NOMO-1 treated with DMSO at 0.1 percent for 48 hours (cell line): ENCODE results near the gene GP1BA.

Source experiments
- DNase-seq: peaks from one replicate; lab custom pipeline; 2025; ENCODE audit not compliant: unreplicated experiment; lab: John Stamatoyannopoulos, UW

The GP1BA gene

DNA sequence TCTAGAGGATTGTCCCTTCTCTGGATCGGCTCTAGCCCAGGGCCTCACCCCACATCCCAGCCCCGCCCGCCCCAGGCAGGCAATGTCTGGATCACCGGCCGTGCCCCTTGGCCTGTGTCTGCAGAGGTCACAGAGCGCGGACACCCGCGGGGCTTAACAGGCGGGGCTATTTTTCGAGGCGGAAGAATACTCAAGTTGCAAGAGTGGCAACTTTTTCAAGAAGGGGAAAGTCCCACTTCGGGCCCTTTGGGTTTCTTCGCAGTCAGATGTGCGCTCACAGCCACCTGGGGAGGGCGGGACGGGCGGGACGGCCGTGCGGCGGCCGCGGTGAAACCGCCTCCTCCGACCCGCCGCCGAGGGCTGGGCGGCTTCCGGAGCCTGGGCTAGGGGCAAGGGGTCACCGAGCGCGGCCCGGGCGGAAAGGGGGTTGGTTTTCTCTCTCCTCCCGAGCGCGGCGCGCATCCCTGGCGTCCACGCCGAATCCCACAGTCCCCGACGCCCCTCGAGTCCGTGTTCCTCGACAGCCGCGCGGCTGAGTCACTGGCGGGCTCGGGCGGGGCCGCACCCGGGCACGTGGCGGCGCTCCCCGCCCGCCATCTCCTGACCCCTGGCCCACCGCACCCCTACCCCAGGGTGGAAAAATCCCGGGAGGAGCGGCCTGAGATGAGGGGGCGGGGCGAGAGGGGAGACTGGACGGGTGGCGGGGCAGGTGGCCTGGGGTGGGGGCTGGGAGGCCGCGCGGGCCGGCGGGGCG is 17.4 kb downstream of the GP1BA start:
- DNase-seq = peak; percentile 62

DNA sequence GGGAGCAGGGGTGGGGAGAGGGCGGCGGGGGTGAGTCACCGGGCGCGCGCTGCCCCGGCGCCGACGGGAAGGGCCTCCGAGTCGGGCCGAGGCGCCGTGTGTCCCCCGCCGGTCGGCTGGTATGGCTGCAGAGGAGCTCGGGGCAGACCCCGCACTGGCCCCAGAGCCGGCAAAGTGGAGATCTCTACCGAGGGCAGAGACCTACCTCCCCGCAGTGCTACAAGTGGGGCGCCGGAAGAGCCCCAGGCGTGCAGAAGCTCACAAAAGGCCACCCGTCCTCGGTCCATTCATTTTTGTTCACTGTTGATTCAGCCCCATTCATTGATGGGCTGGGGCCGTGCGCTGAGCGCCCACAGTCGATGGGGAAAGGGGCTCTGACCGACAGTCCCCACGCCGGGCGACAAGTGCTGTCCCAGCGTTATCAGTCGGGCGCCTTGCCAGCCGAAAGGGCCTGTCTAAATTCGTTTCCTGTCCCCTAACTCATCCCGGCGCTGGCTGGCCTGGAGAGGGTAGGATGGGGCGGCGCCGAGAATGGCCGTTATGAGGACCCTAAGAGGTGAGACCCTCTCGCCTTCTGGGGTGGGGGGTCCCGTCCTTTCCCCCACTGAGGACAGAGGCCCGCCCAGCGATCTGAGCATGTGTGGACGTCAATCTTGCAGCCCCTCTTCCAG is 18.1 kb downstream of the GP1BA start:
- DNase-seq = no peak

DNA sequence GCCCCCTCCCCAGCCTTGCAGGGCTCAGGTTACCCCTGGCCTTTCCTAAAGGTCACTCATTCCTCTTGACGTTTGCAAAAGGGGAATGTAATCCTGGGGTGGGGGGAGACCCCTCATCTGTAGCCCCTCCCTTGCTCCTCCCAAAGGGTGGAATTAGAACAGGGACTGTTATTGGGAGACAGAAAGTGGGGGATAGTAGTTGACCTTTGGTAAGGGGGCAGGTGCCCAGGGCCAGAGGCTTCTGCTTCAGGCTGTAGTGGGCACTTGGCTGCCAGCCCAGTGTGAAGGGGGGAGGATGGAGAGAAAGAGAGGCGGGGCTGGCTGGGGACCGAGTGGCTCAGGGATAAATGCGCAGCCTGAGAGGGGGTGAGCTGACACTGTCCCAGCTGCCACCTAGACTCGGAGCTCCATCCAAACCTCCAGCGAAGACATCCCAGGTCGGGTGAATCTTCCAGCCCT is 18.7 kb downstream of the GP1BA start, which contains the start of gene ENO3:
Gene ENO3, plus strand, starts transcription at position 374 of the 459 bp plus-strand sequence. CDS start 711 bp downstream, outside the sequence.
- DNase-seq = no peak

DNA sequence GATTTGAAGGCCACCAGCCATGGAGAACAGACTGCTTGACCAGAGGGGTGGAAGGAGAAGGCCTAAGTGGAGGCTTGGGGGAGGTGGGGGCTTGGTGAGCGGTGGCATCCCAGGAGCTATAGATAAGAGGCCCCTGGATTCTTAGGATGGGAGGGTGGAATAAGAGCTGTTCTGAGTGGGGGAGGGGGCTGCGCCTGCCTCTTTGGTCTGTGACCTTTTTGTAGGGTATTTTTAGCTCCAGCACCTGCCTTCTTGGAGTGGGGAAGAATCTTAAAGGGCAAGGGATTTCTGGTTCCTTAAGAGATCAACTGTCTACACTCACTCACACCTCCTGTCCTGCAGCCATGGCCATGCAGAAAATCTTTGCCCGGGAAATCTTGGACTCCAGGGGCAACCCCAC is 19.4 kb downstream of the GP1BA start:
- DNase-seq = no peak

DNA sequence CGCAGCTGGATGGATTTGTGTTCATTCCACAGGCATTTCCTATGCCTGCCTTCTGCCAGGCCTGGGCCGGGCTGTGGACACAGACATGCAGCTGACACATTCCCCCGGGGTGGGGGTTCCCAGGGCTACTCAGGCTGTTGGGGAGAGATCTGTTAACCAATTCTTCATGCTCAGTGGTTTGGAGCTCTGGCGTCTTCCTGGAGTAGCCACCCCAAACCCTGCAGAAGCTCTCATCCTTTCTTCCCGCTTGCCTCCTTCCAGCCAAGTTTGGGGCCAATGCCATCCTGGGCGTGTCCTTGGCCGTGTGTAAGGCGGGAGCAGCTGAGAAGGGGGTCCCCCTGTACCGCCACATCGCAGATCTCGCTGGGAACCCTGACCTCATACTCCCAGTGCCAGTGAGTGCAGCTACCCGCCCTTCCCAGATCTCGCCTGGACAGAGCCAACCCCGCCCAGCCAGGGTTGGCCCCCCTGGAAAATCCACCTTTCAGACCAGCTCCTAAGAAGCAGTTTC is 21.4 kb downstream of the GP1BA start:
- no peak for DNase-seq

DNA sequence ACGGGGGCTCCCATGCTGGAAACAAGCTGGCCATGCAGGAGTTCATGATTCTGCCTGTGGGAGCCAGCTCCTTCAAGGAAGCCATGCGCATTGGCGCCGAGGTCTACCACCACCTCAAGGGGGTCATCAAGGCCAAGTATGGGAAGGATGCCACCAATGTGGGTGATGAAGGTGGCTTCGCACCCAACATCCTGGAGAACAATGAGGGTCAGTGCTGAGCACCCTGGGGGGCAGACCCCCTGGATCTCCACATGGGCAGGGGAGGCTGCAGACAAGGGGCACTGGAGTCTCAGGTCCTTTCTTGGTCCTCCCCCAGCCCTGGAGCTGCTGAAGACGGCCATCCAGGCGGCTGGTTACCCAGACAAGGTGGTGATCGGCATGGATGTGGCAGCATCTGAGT is 23.0 kb downstream of the GP1BA start:
- DNase-seq = no peak

DNA sequence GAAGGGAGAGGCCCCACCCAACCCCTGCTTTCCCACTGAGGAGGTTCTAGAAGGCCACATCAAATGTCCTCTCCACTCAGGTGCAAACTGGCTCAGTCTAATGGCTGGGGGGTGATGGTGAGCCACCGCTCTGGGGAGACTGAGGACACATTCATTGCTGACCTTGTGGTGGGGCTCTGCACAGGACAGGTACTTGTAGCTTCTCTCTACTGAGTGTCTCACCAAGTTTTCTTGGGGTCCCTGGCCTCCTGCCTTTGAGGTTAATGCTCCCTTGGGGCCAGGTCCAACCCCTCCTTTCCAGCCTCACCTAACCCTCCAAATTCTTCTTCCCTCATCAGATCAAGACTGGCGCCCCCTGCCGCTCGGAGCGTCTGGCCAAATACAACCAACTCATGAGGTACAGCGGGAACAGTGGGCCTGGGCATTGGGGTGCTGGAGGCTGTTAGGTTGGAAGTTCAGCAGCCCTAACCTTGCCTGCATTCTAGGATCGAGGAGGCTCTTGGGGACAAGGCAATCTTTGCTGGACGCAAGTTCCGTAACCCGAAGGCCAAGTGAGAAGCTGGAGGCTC is 24.5 kb downstream of the GP1BA start:
- DNase-seq = no peak

DNA sequence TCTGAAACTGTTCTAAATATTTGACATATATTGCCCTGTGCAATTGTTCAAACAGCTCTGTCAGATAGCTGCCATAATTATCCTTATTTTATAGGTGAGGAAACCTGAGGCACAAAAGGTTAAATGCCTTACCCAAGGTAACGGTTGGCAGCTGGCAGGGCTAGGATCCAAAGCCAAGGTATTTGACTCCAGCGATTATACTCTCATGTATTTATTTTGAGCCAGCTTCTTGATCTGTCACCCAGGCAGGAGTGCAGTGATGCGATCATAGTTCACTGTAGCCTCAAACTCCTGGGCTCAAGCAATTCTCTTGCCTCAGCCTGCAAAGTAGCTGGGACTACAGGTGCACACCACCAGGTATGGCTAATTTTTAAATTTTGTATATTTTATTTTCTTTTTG is 26.0 kb downstream of the GP1BA start:
- DNase-seq = no peak

DNA sequence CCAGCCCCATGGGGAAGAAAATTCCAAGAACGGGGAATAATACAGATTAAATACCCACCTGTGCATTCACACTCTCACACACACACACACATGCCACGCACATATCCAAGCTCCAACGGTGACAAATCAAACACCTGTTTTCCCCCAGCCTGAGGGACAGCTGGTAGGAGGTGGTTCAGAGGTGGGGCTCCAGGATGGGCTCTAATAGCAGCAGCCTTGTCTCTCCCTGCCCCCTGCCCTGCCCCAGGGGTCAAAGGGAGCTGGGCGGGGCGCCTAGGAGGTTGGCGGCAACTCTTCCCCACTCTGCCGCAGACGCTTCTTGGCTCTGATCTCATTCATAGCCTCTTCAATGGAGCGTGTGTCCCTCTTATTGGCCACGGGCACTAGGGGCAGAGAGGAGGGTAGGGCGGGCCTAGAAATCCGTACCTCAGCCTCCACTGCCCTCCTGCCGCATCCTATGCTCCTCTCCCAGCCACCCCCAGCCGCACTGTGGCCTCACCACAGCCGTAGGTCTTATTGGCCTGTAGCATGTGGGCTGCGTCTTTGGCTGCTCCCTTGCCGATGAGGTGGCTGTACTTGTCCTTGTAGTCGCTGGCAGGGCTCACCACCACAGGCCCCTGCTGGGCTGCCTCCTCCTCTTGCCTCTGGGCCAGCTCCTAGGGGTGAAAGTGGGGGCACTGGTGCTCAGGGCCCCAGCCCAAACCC is 27.3 kb downstream of the GP1BA start:
- DNase-seq = no peak

DNA sequence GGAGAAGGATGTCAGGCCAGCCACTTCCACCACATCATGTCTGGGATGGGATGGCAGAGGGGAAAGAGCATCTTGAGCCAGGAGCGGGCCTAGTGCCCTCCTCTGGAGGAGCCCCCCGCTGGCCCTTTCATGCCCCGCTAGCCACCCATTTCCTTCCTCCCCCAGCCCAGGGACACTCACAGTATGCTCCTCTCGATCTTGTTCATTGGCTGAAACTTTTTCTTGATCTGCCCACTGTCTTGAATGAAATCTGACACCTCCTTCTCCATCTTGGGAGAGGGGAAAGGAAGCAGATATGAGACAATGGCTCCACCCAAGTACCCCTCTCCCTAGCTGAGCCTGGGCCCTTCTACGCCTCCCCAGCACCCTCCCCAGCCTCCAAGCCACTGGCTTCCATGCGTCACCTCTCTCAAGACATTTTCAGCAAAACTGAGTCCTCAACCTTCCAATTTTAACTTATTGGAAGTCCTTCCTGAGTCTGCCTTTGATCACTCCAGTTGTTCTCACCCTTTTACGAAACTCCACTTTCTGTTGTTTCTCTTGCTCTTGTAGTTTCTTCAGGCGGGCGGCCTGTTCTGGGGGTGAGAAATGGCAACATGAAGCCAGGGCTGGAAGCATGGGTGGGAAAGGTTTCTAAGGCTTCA is 28.3 kb downstream of the GP1BA start:
- DNase-seq = no peak

DNA sequence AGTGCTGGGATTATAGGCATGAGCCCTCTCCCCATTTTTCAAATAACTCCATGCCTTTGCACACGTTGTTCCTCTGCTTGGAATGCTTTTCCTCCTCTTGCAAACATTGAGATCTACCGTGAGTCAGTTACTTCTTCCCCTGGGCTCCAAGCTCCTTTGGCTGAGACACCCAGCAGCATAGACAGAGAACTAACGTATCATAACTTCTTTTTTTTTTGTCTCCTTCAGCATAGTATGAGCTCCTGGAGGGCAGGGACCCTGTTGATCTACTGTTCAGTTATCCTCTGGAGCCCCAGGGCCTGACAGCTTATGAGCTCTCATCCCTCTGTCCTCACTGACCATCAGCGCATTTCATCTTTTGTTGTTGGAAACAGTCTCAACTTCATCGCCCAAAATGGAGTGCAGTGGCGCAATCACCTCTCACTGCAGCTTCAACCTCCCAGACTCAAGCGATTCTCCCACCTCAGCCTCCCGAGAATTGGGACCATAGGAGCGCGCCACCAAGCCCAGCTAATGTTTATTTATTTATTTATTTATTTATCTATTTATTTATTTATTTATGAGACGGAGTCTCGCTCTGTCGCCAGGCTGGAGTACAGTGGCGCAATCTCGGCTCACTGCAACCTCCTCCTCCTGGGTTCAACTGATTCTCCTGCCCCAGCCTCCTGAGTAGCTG is 33.4 kb downstream of the GP1BA start:
- no peak for DNase-seq

DNA sequence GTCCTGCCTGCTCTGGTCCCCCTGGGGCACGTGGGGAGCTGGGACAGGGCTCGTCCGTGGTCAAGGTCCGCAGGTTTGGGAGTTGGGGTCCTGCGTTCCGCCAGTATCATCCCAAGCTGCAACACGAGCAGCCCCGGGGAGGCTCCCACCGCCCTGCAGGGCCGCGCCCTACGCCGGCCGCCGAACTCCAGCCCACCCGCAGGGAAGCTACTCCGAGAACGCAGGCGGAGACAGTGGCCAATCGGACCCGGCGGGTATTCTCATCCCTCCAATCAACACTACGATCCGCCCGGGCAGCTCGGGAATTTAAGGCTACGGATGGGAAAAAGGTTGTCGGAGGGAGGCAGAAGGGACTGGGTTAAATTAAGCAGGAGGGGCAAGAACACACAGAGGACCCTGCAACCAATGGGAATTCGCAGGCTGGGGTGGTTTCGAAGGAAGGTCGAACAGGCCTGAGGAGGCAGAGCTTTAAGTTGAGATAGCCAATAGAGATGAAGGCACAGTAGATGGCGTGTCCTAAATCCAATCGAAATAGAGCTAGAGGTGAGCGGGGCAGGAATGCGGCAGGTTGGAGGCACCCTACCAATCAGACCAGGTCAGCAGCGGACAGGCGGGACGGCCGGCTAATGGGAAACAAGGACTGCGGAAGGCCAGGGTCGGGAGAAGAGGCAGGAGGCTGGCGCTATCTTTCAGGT is 34.9 kb downstream of the GP1BA start:
- peak; percentile 100 for DNase-seq

DNA sequence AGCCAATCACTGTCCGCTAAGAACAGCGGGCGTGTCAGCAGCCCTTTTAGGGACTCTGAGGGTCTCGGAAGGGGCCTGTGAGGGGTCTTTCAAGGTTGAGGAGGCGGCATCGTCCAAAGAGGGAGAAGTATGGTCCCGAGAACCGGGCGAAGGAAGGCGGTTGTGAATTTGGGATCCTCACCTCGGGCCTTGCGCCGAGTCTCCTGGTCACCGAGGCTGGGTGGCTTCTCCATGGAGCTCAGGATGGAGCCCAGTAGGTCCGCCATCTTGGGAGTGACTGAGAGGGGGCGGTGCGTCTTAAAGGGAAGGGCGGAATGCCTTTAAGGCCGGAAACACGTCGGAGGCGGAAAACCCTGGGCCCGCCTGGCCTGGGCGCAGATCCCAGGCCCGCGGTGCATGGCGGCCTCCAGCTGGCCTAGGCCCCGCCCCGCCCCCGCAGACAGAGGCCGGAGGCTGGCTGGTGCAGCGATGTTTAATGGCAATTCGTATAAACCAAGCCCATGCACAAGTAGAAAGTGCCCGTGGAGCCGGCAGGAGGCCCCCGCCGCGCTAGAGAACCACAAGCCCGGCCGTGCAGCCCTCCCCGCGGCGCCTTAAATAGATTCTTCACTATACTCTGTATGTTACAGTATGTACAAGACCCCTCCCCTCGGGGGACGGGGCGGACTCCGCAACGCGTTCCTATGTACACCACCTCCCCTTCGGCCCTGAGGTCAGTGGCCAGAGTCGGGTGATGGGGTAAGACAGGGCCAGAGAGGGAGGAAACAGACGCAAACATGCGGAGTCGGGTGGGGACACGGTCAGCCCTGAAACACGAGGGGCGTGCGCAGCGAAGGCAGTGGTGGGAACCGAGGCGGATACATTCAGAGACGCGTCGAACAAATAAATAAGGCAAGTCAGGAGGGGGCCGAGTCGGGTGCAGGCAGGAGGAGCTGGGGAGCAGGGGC is 35.7 kb downstream of the GP1BA start, which contains the start of gene SPAG7:
Gene SPAG7, minus strand, starts transcription at position 279 of the 947 bp plus-strand sequence. Its CDS starts 13 bp downstream, at position 266.
- peak; percentile 97 for DNase-seq

DNA sequence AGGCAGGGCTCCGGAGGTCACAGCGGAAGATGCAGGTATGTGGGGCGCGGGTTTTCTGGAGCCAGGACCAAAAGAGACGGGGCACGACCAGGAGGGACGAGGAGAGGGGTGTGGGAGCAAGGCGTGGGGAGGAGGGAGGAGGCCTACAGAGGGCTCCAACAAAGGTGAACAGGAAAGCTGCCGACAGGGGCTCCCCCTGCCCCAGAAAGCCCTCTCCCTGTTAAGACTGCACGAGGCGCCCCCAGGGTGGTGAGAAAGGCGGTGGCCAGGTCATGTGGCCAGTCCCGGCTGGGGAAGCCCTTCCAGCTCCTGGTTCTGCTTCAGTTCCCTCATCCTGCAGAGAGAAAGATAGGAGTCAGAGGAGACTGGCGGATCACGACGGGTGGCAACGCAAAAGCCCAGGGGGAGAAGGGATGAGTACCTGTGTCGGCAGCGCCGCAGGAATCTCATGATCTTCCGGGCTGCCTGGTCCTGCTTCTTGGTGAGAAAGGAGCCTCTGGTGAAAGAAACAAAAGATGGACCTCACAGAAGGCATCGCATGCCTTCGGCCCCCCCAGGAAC is 36.5 kb downstream of the GP1BA start:
- DNase-seq = no peak

DNA sequence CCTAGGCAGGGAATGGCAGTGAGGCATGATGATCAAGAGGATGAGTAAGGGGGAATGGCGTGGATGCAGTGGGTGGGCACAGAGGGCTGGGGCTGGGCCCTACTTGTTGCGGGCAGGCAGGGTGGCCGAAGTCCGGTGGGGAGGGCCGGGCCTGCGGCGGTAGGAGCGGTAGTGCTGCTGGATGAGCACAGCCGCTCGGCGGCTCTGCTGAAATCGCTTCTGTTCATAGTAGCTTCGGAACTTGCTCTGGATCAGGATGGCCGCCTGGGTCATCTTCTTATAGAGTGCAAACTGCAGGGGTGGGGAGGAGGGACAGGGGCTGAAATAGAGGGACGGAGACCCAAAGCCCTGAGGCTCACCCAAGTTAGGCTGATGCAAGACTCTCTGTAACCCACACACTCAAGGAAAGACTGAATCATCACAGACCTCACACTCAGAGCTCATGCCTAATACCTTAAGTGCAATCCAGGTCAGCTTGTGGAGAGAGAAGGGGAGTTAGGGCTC is 37.0 kb downstream of the GP1BA start:
- peak; percentile 14 for DNase-seq

DNA sequence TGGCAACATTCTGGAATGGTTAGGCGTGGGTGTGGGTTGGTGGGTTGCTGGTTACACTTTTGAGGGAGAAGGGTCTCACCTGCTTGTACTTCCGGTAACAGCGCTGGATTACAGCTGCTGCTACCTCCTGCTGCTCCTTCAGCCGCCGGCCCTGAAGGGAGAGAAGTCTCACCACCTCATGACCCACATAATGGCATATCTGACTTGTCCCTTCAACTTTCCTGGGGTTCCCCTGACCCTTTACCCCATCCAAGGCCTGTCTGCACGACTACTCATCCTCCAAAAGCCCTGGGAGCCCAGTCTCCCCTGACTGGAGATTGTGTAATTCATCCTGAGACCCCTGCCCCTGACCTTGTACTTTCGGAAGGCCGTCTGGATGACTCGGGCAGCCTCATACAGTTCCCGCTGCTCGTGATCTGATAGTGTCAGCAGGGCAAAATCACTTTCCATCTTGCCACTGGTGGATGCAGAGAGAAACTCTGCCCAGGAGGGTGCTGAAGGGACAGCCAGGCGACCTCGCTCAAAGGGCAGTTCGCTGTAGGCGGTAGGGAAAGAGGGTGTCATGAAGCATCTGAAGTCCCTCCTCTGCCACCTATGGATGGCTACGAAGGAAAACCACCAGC is 37.6 kb downstream of the GP1BA start:
- DNase-seq = no peak

DNA sequence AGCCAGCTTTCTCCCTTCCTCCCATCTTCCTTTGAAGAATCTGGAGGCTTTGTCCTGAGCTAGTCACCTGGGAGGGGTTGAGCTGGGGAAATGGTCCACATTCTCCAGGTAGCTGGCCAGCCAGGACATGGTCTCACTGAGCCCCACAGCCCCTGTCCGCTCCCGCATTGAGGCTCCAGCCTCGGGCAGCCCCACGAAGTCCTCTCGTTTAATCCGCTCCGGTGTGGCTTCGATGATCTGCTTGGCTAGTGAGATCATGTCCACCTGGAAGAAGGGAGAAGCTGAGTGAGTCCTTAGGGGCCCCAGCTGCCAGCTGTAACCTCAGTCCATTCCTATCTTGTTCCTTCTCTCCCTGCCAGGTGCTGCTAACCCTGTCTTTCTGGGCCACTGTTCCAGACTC is 38.2 kb downstream of the GP1BA start:
- DNase-seq = no peak
